Putamen (tissue), 1 donor: ENCODE data around the gene CEP20.
"Not testable (repeated sequence)": the region's sequence is repeated elsewhere in the genome, so short reads cannot be mapped to it uniquely, and the experiment has no call there.

ENCODE experiments used
- DNase-seq: peaks from one replicate; pipeline ENCODE4 v3.0.0-alpha.2; 2016; ENCODE audit warnings: low spot score

The CEP20 gene, protein sequence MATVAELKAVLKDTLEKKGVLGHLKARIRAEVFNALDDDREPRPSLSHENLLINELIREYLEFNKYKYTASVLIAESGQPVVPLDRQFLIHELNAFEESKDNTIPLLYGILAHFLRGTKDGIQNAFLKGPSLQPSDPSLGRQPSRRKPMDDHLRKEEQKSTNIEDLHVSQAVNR

DNA sequence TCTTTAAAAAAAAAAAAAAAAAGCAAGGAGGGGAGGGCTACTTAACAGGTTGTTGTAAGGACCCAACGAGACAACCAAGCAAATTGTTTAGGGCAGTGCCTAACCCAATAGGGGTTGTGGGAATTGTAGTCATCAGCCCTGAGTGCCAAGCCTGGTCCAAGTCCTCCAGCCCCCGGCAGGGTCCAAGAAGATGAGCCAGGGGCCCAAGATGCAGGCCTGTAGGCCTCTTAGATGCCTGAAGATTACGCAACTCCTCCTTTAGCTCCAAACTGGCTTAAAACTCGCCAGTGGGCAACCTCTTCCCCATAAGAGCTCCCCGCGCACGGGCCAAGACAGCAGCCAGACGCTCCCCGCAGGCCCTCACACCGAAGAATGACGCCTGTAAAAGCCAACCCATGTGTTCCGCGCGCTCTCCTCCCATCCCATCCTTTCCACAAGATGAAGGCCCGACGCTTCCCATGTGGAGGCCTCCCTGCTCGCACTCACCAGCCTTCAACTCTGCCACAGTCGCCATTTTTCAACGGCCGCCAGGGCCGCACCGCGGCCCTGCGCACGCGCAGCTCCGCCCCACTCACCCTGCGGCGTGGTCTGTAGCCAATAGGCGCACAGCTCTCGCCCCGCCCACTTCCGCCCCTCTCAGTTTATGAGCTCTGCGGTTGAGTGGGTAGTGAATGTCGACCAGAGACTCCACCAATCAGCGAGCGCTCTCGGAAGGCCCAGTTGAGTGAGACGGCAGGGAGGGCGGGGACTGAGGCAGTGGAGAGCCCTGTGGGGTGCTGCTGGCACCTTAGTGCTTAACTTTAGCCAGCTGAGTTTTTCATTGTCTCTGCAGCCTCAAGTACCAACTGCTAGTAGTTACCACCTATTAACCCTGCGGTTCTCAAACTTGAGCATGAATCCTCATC, at the start of gene CEP20:
Gene CEP20, minus strand, starts transcription at position 532 of the 905 bp plus-strand sequence. Its CDS starts 18 bp downstream, at position 514.
- peak; percentile 98 for DNase-seq

GRCh38 chr16:15936809-15937208, 48.4 kb upstream of the CEP20 start:
- not testable (repeated sequence) for DNase-seq

DNA sequence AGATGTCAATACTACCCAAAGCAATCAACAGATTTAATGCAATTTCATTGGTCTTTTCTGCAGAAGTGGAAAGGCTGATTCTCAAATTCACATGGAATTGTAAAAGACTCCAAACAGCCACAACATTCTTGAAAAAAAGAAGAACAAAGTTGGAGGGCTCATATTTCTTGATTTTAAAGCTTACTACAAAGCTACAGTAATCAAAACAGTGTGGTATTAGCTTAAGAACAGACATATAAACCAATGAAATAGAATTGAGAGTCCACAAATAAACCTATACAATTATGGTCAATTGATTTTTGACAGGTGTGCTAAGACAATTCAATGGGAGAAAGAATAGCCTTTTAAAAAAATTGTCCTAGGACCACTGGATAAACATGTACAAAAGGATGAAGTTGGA, 46.6 kb upstream of the CEP20 start:
- no peak for DNase-seq

DNA sequence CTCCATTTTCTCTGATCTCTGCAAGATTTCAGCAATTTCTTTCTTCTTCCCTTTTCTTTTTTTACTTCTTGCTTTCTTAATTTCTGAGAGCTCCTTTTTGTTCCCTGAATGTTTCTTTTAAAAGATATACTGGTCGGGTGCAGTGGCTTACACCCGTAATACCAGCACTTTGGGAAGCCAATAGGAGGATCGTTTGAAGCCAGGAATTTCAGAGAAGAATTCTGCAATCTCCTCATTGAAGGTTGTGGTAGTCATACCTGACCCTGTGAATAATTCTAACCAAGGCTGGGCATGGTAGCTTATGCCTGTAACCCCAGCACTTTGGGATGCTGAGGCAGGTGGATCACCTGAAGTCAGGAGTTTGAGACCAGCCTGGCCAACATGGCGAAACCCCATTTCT, 45.4 kb upstream of the CEP20 start:
- no peak for DNase-seq

GRCh38 chr16:15932939-15933338, 44.5 kb upstream of the CEP20 start:
- DNase-seq, result no peak

GRCh38 chr16:15928261-15929104, 40.1 kb upstream of the CEP20 start:
- DNase-seq, result no peak

DNA sequence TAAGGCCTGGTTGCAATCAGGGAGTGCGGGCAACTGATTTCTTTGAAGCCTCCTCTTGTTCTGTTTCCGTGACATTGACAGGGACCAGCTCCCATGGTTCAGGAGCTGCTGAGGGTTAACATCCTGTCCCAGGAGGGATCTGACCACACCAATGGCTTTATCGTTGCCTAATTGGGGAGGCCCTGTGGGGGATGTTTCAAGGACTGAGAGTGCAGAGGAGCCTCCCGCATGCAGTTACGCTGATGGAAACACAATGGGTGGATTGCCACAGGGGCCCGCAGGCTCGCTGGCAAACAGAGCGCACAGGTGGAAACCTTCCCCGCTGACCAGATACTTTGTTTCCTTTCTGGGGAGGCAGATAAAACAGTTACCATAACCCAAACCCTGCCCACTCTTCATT, 37.2 kb upstream of the CEP20 start:
- no peak for DNase-seq

- no peak for DNase-seq
Measured at GRCh38 chr16:15924996-15925395, 36.6 kb upstream of the CEP20 start.

DNA sequence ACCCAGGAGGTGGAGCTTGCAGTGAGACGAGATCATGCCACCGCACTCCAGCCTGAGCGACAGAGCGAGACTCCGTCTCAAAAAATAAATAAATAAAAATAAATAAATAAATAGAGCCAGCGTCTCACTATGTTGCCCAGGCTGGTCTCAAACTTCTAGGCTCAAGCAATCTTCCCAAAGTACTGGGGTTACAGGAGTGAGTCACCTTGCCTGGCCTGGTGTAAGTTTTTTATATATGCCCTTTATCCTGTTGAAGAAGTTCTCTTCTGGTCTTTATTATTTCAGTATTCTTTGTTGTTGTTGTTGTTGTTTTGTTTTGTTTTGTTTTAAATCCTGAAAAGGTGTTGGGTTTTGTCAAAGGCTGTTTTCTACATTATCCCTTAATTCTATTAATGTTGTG, 30.9 kb upstream of the CEP20 start:
- no peak for DNase-seq

DNA sequence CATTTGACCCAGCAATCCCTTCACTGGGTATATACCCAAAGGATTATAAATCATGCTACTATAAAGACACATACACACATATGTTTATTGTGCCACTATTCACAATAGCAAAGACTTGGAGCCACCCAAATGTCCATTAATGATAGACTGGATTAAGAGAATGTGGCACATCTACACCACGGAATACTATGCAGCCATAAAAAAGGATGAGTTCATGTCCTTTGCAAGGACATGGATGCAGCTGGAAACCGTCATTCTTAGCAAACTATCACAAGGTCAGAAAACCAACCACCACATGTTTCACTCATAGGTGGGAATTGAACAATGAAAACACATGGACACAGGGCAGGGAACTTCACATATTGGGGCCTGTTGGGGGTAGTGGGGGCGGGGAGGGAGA, 29.9 kb upstream of the CEP20 start:
- not testable (repeated sequence) for DNase-seq

- no peak for DNase-seq
Measured at GRCh38 chr16:15916323-15916722, 27.9 kb upstream of the CEP20 start.

GRCh38 chr16:15915555-15916081, 27.2 kb upstream of the CEP20 start:
- DNase-seq, result no peak

GRCh38 chr16:15913046-15913698, 24.8 kb upstream of the CEP20 start:
- no peak for DNase-seq

DNA sequence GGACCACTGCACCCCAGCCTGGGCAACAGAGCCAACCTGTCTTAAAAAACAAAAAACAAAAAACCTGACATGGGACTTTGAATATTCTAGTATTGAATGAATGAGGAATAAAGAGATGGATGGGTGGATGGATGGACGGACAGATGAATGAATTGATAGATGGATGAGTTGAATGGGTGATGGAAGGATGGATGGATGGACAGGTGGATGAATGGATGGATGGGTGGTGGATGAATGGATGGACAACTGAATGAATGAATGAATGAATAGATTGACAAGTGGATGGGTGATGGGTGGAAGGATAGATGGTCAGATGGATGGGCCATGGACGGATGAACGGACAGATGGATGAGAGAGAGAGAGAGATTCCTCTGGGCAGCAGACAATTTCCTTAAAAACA, 22.8 kb upstream of the CEP20 start:
- DNase-seq, result no peak

GRCh38 chr16:15907863-15908478, 19.6 kb upstream of the CEP20 start:
- no peak for DNase-seq

DNA sequence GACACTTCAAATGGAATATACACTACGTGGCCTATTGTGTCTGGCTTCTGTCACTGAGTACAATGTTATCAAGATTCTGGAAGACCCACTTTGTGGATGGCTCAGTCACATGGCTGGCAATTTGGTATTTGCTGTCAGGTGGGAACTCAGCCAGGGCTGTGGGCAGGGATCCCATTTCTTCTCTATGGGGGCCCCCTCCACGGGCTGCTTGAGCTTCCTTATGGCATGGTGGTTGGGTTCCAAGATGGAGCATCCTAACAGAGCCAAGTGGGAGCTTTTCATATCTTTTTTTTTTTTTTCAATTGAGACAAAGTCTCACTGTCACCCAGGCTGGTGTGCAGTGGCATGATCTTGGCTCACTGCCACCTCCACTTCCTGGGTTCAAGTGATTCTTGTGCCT, 18.0 kb upstream of the CEP20 start:
- no peak for DNase-seq

DNA sequence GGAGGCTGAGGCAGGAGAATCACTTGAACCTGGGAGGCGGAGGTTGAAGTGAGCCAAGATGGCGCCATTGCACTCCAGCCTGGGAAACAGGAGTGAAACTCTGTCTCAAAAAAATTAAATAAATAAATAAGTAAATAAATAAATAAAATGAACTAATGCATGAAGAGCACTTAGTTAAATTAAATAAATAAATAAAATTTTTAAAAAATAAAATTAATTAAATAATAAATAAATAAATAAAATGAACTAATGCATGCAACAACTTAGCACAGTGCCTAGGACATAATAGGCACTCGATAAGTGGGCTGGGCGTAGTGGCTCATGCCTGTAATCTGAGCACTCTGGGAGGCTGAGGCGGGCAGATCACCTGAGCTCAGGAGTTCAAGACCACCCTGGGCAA, 15.6 kb upstream of the CEP20 start:
- DNase-seq, result no peak

- DNase-seq, result no peak
Measured at GRCh38 chr16:15900901-15901500, 12.6 kb upstream of the CEP20 start.

DNA sequence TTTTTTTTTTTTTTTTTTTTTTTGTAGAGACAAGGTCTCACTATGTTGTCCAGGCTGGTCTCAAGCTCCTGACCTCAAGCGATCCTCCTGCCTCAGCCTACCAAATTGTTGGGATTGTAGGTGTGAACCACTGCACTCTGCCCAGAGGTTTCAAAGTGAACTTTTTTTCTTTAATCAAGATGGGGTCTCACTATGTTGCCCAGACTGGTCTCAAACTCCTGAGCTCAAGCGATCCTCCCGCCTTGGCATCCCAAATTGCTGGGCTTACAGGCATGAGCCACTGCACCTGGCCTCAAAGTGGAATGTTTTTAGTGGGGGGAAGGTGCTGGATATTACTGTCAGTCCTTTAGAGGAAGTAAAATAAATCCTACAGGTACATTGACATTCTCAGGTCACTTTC, 12.0 kb upstream of the CEP20 start:
- no peak for DNase-seq

DNA sequence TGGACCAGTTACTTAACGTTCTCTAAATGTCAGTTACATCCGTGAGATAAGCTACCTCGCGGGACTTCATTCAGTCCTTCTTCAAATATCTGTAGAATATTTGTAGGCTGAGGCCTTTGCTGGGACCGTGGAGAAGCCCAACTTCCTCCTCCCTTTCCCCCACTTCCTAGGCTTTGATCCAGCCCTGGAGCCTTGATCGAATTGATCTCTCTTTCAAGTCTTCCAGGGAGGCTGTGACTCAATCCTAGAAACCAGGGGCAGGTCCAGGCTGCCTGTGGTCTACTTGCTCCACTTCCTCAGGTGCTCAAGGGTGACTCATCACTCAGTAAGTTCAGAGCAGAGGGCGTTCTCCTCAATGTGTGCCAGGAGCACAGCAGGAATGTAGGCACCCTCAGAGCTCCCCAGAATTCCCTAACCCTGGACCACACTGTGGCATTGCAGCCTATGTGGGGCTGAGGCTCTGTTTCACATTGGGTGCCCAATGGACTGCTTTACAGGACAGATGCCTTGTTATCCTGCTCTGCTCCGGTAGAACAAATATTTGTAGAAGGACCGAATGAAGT, 11.2 kb upstream of the CEP20 start:
- DNase-seq, result no peak

DNA sequence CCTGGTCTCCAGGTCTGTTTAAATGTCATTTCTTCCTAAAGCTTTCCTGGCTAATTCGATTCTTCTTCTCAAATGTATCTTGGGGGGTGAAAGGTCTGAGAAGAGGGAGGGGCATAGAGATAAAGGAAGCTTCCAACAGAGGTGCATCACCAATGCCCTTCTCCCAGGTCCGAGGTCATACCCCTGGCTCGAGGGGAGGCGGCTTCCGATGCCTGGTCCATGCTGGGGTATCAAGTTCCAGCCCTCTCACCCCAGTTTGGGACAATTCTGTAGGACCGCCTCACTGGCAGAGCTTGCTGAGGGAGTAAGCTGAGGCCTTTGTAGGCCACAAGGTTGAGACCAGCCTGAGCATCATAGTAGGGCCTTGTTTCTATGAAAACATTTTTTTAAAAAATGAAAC, 10.3 kb upstream of the CEP20 start:
- no peak for DNase-seq
